HepG2 (cell line): ENCODE measurements around the gene CNP. TPM values are rescaled to one million over a fixed set of nuclear protein-coding genes. Genes with fewer than 3 reads are reported as not detected.

ENCODE experiments used
- CAMTA2 ChIP-seq: sonication (generic); formaldehyde crosslinking; IDR thresholded peaks from 2 replicates; pipeline ENCODE4 v1.4.0; 2020; ENCODE audit warnings: mild to moderate bottlenecking, missing genetic modification reagents, borderline replicate concordance
- CEBPG ChIP-seq: IDR thresholded peaks from 2 replicates; pipeline ENCODE4 v1.6.1; 2016
- E2F5 ChIP-seq: sonication (generic); formaldehyde crosslinking; conservative IDR thresholded peaks from 2 replicates; pipeline ENCODE4 v1.4.0; 2020; ENCODE audit warnings: missing genetic modification reagents
- FOXK2 ChIP-seq: fragments of 450-650 bp; IDR thresholded peaks from 2 replicates; pipeline ENCODE4 v1.6.1; 2016
- FOXP4 ChIP-seq: sonication (generic); formaldehyde crosslinking; IDR thresholded peaks from 2 replicates; pipeline ENCODE4 v1.4.0; 2020; ENCODE audit warnings: missing genetic modification reagents
- GLI4 ChIP-seq: sonication (generic); formaldehyde crosslinking; IDR thresholded peaks from 2 replicates; pipeline ENCODE4 v1.5.1; 2020; ENCODE audit warnings: missing genetic modification reagents, mild to moderate bottlenecking, moderate library complexity, borderline replicate concordance
- KDM4B ChIP-seq: sonication (generic); formaldehyde crosslinking; IDR thresholded peaks from 2 replicates; pipeline ENCODE4 v1.4.0; 2020; ENCODE audit warnings: missing genetic modification reagents
- SNAPC2 ChIP-seq: sonication (generic); formaldehyde crosslinking; IDR thresholded peaks from 2 replicates; pipeline ENCODE4 v1.8.1; 2022; ENCODE audit warnings: mild to moderate bottlenecking, missing genetic modification reagents
- THAP8 ChIP-seq: sonication (generic); formaldehyde crosslinking; IDR thresholded peaks from 2 replicates; pipeline ENCODE4 v1.5.1; 2020; ENCODE audit warnings: missing genetic modification reagents, mild to moderate bottlenecking, borderline replicate concordance
- YEATS2 ChIP-seq: sonication (generic); formaldehyde crosslinking; IDR thresholded peaks from 2 replicates; pipeline ENCODE4 v1.4.0; 2020; ENCODE audit warnings: missing genetic modification reagents, borderline replicate concordance
- ZMYM3 ChIP-seq: sonication (generic); formaldehyde crosslinking; IDR thresholded peaks from 2 replicates; pipeline ENCODE4 v1.5.1; 2020; ENCODE audit warnings: mild to moderate bottlenecking, missing genetic modification reagents
- ZMYM4 ChIP-seq: sonication (generic); formaldehyde crosslinking; IDR thresholded peaks from 2 replicates; pipeline ENCODE4 v1.8.1; 2023; ENCODE audit warnings: mild to moderate bottlenecking, missing genetic modification reagents
- ZNF205 ChIP-seq: IDR thresholded peaks from 2 replicates; pipeline ENCODE4 v1.6.1; 2018; ENCODE audit warnings: missing biosample characterization, missing genetic modification reagents
- ZNF274 ChIP-seq: sonication (generic); formaldehyde crosslinking; IDR thresholded peaks from 2 replicates; pipeline ENCODE4 v1.5.1; 2020; ENCODE audit warnings: mild to moderate bottlenecking, missing genetic modification reagents
- ZNF281 ChIP-seq: sonication (generic); formaldehyde crosslinking; IDR thresholded peaks from 2 replicates; pipeline ENCODE4 v1.4.0; 2020; ENCODE audit warnings: missing genetic modification reagents, borderline replicate concordance
- ZNF44 ChIP-seq: sonication (generic); formaldehyde crosslinking; IDR thresholded peaks from 2 replicates; pipeline ENCODE4 v1.5.1; 2020; ENCODE audit warnings: mild to moderate bottlenecking, missing genetic modification reagents
- ZNF570 ChIP-seq: sonication (generic); formaldehyde crosslinking; IDR thresholded peaks from 2 replicates; pipeline ENCODE4 v1.4.0; 2020; ENCODE audit warnings: mild to moderate bottlenecking, missing genetic modification reagents, borderline replicate concordance
- ZNF589 ChIP-seq: sonication (generic); formaldehyde crosslinking; conservative IDR thresholded peaks from 2 replicates; pipeline ENCODE4 v1.8.0; 2022; ENCODE audit warnings: mild to moderate bottlenecking, moderate library complexity, missing genetic modification reagents
- ZSCAN9 ChIP-seq: IDR thresholded peaks from 2 replicates; pipeline ENCODE4 v1.6.1; 2016; ENCODE audit warnings: borderline replicate concordance
- polyA plus RNA-seq, 8 experiments: library from polyadenylated mRNA; depleted of rRNA in 3 of 8; stranded (reverse) in 7 of 8; unstranded in 1 of 8; fragments of >200 nt; fragmentation: Illumina TruSeq in 4 of 8; extraction: Trizol in 4 of 8; gene quantifications; 2 replicates each; pipeline versions ENCODE4 v1.2.1 to v1.2.3, GENCODE V29; 2011 to 2016; ENCODE audit warnings: low read depth in 4 of 8, missing spikeins in 1 of 8, mixed read lengths in 1 of 8; ENCODE audit not compliant: insufficient read depth in 1 of 8
- total RNA-seq, 5 experiments: library from RNA; depleted of rRNA; stranded (reverse); fragments of >200 nt; fragmentation: Illumina TruSeq; extraction: Trizol; gene quantifications; 2 replicates each; pipeline ENCODE4 v1.2.3, GENCODE V29; 2016; ENCODE audit warnings: low read depth in 1 of 5
- TF ChIP-seq, protein P1 (sequence below): sonication (generic); formaldehyde crosslinking; IDR thresholded peaks from 2 replicates; pipeline ENCODE4 v1.4.0; 2020; ENCODE audit warnings: missing genetic modification reagents

The CNP gene
- total and polyA plus RNA-seq, 2 of the 13 experiments (the other 11 are each of a cell fraction or from before 2014, with no cell fraction given): 97.2 to 161 TPM

DNA sequence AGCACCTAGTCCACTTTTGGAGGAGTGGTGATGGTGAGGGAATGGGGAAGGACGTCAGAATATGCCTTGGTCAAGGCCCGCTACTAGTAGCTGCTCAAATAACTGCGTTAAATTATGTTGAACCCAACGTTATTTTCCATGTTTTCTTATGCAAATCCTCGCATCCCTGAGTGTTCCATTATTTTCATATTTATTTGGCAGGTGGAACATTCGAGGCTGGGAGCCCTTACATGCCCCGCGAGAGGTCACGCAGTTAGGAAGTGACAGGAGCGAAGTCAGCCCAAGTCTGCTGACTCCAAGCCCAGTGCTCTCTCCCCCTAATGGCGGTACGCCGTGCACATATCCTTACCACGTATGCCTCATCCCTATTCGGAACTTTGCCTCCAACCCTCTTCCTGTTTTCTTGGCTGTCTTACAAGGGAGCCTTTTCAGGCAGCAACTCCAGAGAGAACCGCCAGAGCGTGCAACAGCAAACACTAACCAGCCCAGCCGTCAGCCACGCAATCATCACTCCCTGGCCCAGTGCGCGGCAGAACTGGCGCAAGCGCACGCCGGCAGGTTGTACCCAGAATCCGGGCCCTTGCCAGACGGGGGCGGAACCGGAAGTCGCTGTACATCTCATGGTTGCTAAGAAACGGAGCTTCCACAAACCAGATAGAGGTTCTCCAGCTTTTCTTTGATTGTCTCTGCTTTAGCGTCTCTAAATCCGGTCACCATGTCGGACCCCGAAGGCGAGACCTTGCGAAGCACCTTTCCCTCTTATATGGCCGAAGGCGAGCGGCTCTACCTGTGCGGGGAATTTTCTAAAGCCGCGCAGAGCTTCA, 36.4 kb upstream of the CNP start, which contains the start of gene ODAD4 (continued):
- no peak for TF ChIP-seq THAP8 (CRISPR knock-in tag)
- TF ChIP-seq ZNF281: no peak; the same call in 1 of the 2 replicates
- peak; percentile 88 for TF ChIP-seq ZMYM4 (CRISPR knock-in tag)
- peak; percentile 79; the same call in 1 of the 2 replicates for TF ChIP-seq ZNF44
- peak; percentile 47; the same call in 1 of the 2 replicates for TF ChIP-seq FOXK2
- TF ChIP-seq ZSCAN9: peak; percentile 90; the same call in 1 of the 2 replicates
- peak; percentile 99 for TF ChIP-seq ZMYM3 (CRISPR knock-in tag)
- TF ChIP-seq KDM4B (CRISPR knock-in tag): peak; percentile 96; the same call in 1 of the 2 replicates
- peak; percentile 91 for TF ChIP-seq CEBPG (CRISPR knock-in tag)
- TF ChIP-seq ZNF570 (CRISPR knock-in tag): peak; percentile 77; the same call in 1 of the 2 replicates
- TF ChIP-seq ZNF274 (CRISPR knock-in tag): 0 out of 2 replicates have a peak, but pooled peaks have one; percentile 82
- TF ChIP-seq CAMTA2 (CRISPR knock-in tag): 0 out of 2 replicates have a peak, but pooled peaks have one; percentile 64
- peak; percentile 85 for TF ChIP-seq FOXP4
- TF ChIP-seq SNAPC2 (CRISPR knock-in tag): peak; percentile 68; the same call in 1 of the 2 replicates
- TF ChIP-seq YEATS2: peak; percentile 92
- no peak; the same call in 1 of the 2 replicates for TF ChIP-seq ZNF589 (CRISPR knock-in tag)
- TF ChIP-seq GLI4 (CRISPR knock-in tag): peak; percentile 88
- peak; percentile 89 for TF ChIP-seq ZNF205 (CRISPR knock-in tag)
- no peak for TF ChIP-seq E2F5
- TF ChIP-seq, protein P1, sequence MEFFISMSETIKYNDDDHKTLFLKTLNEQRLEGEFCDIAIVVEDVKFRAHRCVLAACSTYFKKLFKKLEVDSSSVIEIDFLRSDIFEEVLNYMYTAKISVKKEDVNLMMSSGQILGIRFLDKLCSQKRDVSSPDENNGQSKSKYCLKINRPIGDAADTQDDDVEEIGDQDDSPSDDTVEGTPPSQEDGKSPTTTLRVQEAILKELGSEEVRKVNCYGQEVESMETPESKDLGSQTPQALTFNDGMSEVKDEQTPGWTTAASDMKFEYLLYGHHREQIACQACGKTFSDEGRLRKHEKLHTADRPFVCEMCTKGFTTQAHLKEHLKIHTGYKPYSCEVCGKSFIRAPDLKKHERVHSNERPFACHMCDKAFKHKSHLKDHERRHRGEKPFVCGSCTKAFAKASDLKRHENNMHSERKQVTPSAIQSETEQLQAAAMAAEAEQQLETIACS (CRISPR knock-in tag): no peak
